Measurements from ENCODE around the gene DIS3L2.
"Not testable (repeated sequence)": the region's sequence is repeated elsewhere in the genome, so short reads cannot be mapped to it uniquely, and the experiment has no call there.

DIS3L2 gene

GRCh38 chr2:232372231-232373208 is 411.0 kb downstream of the DIS3L2 start:
- no peak for DNase-seq (ENCODE audit: low read depth)

GRCh38 chr2:232374356-232374755 is 412.8 kb downstream of the DIS3L2 start:
- no peak for DNase-seq (ENCODE audit: low read depth)

- DNase-seq (ENCODE audit: low read depth), result no peak
These were observed 413.7 kb downstream of the DIS3L2 start for GRCh38 chr2:232375164-232375563.

GRCh38 chr2:232376260-232376659 is 414.7 kb downstream of the DIS3L2 start:
- no peak for DNase-seq (ENCODE audit: low read depth)

GRCh38 chr2:232376713-232377112 is 415.2 kb downstream of the DIS3L2 start:
- no peak for DNase-seq (ENCODE audit: low read depth)

- DNase-seq (ENCODE audit: low read depth), result no peak
These were observed 415.8 kb downstream of the DIS3L2 start for GRCh38 chr2:232377319-232377718.

- no peak for DNase-seq (ENCODE audit: low read depth)
These were observed 416.6 kb downstream of the DIS3L2 start for GRCh38 chr2:232377841-232378734.

GRCh38 chr2:232378735-232379151 is 417.2 kb downstream of the DIS3L2 start, which contains the start of gene ALPP:
Gene ALPP (plus strand): TSS chr2:232378751. CDS start chr2:232378803, 52 bp downstream.
- DNase-seq (ENCODE audit: low read depth), result not testable (repeated sequence)

- DNase-seq (ENCODE audit: low read depth), result not testable (repeated sequence)
These were observed 418.4 kb downstream of the DIS3L2 start for GRCh38 chr2:232379610-232380590.

- peak; percentile 32 for DNase-seq (ENCODE audit: low read depth)
These were observed 419.9 kb downstream of the DIS3L2 start for GRCh38 chr2:232381204-232382031.

GRCh38 chr2:232382331-232383225 is 421.1 kb downstream of the DIS3L2 start:
- no peak for DNase-seq (ENCODE audit: low read depth)

- DNase-seq (ENCODE audit: low read depth), result no peak
These were observed 423.0 kb downstream of the DIS3L2 start for GRCh38 chr2:232384466-232384865.

GRCh38 chr2:232385058-232385457 is 423.5 kb downstream of the DIS3L2 start:
- not testable (repeated sequence) for DNase-seq (ENCODE audit: low read depth)

- DNase-seq (ENCODE audit: low read depth), result no peak
These were observed 424.4 kb downstream of the DIS3L2 start for GRCh38 chr2:232385660-232386489.

GRCh38 chr2:232386490-232386739 is 424.9 kb downstream of the DIS3L2 start:
- DNase-seq (ENCODE audit: low read depth), result no peak
